Measurements from ENCODE around the gene BCL11A.

Gene BCL11A

DNA sequence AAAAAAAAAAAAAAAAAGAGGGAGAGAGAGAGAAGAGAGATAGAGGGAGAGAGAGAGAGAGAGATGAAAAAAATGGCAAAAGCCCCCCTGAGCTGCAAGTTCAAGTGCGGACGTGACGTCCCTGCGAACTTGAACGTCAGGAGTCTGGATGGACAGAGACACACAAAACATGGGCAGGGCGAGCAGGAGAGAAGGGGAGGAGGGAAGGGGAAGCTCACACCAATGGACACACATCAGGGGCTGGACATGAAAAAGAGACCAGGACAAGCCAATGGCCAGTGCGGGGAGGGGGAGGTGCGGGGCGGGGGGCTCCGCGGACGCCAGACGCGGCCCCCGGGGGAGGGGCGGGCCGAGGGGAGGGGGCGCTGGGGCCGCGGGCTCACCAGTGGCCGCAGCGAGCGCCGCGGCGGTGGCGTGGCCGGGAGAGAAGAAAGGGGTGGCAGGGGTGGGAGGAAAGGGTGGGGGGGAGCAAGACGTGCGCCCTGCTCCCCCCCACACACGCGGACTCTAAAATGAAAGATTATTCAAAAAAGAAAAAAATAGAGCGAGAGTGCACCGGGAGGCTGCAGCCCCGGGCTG lies at the start of gene BCL11A:
BCL11A (minus strand) TSS at position 160 of the 579 bp plus-strand sequence. CDS start 384 bp downstream, outside the sequence.
- peak; percentile 82 for DNase-seq

DNA sequence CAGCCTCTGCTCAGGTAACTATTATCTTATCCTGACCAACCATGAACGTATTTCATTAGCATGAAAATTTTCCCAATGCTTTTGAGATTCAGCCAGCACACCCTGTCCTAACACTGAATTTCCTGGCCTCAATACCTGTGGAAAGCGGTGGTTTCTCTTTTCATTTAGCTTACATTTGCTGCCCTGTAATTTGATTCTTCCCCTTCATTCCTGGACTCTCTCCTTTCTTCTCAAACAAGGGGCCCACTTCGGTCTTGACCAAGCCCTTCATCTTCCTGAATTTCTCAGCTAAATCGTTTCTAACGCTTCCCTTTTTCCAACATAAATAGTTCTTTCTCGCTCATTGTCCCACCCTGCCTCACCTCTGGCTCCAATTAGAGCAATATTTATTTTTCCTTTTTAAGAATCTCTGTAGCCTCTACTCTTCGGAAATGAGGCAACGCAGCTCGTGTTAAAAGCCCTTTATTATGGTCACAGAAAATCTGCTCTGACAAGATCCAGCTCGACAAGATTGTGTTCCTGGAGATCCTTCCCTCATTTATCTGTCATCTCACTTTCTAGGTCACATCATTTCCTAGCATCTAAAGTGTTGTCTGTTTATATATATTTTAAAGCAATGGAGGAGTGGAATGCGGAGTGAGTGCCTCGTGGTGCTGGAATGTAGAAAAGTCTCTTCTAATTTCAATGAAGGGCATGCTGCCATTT lies 49.5 kb upstream of the BCL11A start:
- no peak for DNase-seq

DNA sequence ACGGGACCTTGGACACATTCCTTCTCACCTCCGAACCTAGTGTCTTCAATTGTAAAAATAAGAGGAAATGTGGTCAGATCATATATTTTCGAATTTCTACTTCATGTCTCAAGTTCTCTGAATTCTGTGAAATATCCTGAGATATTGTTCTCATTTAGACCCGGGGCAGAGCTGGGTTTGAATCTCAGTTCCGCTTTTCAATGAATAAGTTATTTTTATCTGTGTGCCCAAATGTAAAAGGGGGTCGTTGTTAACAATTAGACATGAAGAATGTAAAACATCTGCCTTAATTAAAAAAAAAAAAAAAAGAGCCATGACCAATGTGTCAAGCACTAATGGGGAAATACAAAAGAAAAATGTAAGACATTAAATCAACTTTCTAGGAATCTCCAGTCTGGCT lies 48.9 kb upstream of the BCL11A start:
- DNase-seq = no peak

DNA sequence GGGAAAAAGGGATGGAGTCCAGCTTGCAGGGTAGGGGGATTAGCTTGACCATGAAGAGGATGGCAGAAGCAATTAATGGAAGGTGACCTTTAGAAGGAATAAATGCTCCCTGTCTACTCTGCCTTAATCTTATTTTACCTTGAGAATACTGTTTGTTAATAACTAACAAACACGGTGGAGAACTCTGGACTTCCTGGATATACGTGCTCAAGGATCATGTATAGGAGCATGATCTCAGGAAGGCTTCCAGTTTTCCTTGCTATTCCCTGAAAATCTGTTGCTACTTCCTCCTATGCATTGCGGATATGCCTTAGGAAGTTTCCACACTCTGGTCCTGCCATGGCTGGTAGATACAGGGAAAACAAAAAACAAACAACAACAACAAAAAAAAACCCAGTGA lies 44.8 kb upstream of the BCL11A start:
- DNase-seq = no peak

DNA sequence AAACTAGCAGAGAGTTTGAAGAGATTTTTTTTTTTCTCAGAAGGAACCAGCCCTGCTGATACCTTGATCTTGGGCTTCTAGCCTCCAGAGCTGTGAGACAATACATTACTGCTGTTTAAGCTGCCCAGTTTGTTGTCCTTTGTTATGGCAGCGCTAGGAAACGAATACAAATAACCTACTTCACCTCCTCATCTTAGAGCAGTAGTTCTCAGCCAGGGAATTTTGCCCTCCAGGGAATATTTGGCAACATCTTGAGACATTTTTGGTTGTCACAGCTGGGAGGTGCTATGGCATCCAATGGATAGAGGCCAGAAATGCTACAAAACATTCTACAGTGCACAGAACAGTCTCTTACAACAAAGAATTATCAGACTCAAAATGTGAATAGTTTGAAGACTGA lies 43.9 kb upstream of the BCL11A start:
- DNase-seq = no peak

DNA sequence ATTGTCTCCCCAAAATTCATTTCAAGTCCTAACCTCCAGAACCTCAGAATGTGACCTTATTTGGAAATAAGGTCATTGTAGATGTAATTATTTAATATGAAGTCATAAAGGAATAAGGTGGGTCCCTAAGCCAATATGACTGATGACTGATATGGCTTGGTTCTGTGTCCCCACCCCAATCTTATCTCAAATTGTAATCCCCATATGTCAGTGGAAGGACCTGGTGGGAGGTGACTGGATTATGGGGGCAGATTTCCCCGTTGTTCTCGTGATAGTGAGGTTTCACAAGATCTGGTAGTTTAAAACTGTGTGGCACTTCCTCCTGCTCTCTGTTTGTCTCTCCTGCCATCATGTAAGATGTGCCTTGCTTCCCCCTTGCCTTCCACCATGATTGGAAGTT lies 43.0 kb upstream of the BCL11A start:
- no peak for DNase-seq

DNA sequence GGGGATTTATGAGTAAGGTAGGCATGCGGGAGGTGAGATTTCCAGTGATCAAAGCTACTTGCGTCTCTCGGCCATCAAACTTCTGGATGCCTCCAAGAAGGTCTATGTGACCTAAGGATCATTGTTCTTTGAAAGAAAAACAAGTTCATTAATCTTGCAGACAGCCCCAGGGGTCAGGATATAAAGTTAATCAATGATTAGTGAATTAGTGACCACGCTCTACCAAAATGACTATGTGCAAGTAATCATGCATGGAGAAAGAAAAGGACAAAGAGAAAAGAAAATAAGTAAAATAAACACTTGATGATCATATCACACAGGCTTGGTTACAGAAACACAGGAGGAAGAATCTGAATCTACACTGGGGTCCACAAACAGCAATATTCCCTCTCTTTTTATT lies 42.5 kb upstream of the BCL11A start:
- DNase-seq = no peak

DNA sequence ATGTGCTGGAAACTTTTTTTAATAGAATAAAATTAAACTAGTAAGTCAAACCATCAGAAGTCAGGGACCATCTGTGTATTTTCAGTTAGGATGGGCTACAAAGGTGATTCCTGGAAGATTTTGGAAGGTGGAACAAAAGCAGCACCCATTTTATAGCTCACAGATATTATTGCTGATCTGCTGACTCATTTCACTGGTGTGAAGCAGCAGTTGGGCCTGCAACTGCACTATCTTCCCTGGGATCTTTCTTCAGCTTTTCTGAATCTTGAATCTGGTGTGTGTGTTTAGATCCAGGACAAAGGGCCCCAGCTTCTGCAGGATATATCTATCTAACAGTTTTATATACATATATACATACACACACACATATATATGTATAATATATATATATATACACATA lies 35.6 kb upstream of the BCL11A start:
- DNase-seq = no peak

DNA sequence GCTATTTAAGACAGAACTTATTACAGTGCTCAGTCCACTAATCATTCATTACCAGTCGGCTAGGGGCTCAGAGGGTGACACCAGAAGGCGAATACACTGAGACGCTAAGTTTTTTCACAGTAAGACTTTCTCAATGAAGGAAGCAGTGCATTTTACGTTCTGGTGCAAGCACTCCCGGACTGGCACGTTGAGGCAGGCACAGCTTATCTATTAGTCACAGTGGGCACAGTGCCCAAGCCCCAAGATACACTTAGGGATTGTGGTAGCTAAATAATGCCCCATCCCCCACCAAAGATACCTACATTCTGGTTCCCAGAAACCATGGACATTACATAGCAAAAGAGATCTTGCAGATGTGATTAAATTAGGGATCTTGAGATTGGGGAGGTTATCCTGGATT lies 32.6 kb upstream of the BCL11A start:
- DNase-seq = no peak

DNA sequence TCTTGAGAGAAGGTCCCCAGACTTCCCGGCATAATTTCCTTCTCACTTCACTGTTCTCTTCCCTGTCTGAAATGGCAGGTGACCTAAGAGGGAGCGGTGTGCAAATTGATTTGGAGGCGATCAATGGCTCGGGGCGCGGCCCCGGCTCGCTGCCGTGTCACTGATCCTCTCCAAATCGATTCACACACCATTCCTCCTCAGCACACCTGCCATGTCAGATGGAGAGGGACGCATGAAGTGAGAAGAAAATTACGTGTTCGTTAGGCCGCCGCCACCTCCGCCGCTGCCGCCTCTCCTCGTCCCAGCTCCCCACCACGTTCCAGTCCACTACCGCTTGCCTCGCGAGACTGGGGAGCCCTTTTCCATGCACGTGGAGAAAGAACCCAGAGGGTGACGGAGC lies 31.8 kb upstream of the BCL11A start:
- DNase-seq = no peak

DNA sequence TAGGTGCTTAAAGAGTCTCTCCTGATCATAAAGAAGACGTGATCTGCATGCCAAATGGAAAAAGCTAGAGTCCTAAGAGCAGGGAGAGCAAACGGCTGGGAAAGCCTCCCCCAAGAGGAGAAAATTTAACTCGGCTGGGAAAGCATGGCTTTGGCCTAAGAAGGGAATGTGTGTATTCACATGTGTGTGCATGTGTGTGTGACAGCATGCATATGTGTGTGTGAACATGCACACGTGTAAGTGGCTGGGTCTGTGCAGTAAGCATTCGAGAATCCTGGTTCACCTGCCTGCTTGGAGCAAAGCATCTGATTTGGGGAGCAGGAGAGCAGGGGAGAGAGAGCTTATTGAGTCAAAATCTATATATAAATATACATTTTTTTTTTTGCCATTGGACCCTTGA lies 30.1 kb upstream of the BCL11A start:
- no peak for DNase-seq

DNA sequence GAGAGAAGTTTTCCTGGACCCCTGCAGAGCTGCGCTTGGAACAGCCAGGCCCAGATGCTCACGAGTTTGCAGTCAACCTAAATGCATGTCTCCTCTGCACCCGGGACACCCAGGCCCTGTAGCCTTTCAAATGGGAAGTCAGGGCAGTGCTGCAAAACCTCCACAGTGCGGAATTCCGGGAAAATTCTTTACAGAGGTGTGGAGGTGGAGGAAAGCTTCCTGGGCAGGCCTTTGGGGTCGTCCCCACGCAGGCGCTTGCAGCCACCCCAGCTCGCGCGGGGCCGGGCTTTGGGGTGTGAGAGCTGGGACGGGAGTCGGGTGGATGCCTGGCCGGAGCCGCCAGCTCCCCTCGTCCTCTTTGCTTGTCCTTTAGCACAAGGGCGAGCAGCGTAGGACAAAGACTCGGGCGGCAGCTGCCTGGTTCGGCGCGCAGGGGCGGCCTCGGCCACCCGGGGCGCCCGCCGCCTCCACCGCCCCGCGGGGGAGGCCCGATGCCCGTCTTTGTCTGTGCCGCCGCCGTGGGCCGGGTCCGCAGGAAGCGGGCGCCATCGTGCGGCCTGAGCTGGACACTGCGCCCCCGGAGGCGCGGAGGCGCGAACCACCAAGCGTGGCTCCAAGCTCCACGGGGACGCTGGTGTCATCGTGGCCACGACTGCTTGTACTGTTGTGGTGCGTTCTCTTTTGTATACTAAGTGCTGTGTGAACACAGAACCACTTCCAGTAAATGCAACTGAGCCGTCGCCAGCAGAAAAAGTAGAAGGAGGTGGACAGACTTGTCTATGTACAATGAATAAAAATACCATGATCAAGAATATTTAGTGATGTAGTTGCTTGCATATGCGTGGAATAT lies 28.2 kb upstream of the BCL11A start:
- DNase-seq = peak; percentile 10

DNA sequence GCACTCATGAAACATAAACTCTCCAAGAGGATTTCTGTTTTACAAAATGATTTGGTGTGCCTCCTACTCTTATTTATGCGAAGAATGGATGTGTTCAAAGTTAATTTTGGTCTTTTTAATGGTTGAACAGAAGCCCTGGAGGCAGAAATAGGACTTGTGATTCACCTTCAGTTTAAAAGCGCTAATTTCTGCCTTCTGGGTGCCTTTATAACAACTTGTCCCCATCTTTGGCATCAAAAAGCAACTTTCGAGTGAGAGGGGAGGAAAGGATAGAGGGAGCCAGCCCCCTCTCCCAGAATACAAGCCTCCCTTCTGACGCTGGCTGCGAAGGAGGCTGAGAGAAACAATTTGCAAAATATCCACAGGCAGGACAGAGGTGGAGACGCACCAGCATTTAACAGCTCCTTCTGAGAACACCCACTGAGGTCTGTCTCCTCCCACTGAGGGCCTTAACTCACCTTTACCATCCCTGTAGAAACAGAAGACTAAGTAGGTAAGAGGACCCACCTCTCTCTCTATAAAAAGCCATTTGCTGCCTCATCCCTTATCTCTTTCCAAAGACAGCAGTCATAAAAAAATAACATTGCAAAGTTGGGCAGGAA lies 24.3 kb upstream of the BCL11A start:
- no peak for DNase-seq

DNA sequence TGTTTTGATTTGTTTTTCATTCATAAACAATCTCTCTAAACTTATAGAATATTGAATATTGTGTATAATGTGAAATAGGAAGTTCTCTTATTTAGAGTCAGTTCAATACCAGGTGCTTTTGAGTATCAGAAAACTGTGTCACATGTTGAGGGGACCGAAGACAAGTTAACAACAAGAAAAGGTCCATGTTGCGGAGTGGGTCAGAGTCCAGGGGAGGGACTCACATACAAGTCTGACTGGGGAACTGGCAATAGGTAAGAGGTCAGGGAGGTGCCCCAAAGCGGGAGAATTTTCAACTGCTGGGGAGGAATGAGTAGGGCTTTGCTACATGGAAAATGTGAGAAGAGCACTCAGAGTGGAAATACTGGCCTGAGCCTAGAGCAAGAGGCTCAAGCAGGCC lies 19.8 kb upstream of the BCL11A start:
- DNase-seq = no peak

DNA sequence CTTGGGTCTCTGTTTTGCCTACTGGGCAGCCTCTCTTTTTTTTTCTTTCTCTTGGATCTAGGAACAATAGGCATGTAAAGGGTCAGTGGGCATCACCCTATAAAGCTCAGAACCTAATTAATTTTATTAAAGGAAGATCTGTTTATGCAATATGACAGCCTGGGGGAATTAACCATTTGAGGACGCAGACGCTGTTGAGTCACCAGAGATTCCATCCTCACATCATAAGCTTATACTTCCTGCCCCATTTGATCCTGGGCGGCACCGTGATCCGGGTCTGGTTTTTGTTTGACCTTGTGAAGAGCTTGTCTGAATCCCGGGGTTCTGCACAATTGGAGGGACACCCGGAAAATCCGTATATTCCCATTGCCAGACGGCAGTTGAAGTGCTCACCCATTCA lies 16.8 kb upstream of the BCL11A start:
- DNase-seq = no peak

DNA sequence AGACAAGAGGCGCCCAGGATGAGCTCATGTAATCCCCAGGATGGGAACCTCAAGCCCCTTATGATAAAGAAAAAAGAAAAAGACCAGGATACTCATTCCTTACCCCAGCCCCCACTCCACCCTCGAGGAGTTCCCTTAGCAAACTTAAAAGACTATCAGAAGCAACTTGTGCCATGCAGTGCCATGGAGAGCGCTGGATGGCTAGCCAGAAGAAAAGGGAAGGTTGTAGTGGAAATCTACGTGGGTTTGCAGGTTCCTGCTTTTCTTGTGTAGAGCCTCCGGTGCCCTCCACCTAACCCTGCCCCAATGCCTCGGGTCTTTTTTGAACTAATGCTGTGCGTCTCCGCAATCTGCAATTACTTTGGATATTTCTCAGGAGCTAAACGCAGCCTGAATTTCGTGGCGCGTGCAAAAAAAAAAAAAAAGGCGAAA lies 16.2 kb upstream of the BCL11A start:
- no peak for DNase-seq

DNA sequence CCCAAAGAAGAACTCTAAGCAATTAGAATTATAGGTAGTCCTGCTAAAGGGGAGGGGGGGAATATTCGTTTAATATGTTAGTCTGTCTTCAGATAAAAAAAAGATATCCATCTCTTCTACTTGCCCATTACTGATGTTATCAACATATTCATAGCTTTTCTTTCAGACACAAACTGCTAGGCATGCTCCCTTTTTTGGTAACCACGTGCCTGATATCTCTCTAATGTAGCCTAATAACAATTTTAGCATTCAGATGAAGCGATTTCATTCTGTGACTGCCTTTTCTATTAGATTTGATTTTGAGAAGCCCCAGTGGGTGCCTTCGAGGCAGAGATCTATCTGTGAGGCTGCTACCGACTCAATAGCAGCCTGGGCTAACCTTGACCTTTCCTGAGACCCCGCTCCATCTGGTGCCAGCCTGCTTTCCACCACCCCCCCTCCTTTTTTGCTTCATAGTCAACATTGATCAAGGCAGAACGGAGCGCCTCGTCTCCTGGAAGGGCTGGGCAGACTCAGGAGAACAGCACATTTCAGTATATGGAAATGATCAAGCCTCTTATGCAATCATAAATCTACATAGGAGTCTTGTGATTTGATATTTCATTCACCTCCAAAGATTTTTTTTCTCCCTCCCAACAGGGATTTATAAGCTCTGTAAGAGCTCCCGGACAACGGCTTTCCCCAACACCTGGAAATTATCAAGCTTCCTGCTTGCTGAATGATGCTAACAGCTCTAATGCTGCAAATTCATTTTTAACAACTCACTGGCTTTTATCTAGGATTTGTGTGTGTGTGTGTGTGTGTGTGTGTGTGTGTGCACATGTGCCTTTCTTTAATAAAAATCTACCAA lies 14.7 kb upstream of the BCL11A start:
- DNase-seq = no peak

DNA sequence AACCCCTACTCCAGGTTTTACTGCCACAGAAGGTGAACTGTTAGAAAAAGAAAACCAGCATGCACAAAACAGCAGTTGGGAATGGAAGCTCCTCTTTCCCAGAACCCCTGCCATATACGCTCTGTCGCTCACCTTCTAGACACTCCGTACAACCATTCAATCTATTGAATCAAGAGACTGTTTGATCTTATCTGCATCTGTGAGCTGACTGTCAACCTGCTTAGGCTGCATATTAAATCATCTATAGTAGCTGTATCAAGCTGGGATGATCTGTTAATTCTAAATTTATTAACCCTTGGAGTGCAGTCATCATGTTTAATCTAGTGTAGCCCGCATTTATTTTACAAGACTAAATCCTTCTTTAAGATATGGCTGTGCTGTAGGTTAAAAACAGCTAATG lies 13.6 kb upstream of the BCL11A start:
- no peak for DNase-seq

DNA sequence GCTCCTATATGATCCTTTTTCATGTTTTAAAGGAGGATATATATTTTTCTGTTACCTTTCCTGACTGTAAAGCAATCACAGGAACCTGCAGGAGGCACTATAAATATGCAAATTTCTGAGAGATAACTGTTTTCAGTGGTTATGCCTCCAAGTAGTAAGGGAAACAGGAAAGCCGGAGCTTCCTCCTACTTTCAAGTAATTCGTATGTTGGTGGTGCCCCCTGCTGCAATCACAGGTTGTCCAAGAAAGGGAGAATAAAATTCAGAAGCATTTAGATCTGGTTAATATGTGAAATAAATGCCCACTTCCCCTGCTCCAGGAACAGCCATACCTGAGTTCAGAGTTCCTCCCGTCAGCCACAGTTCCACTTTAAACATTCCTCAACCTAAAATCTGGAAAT lies 12.0 kb upstream of the BCL11A start:
- DNase-seq = no peak

DNA sequence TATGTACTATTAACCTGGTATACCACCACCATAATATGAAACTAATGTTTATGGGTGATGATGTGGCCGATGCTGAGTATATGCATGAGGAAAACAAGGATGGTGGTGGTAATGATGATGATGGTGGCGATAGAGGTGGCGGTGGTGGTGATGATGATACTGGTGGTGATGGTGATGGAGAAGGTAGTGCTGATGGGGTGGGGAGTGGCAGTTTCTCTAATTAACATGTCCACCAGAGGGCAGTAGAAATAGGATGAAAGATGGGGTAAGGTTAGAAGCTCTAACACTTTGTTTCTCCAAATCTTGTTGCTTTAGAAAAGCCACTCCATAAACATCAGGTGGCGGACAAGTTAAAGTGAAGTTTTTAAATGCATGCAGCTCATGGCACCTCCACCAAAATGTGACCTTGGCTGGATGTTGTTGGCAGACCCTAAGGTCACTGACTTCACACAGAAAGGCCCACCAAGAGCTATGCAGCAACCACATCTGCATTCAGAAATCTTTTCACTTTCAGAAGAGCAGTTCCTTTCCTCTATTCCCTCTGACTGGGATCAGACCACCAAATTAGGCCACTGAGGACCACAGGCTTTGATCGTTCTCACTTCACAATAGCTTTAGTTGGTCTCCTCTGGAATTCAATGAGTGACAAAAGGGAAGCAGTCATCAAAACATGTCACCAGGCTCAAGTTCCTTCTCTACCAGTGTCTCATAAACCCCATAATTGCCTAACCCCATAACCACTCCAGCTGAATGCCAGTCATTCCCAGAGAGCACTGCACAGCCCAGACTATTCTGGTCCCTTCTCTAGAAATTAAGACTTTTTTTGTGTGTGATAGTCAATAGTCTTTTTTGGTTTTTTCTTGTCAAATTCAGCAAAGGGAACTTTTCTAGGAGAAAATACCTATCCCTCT lies 7.5 kb upstream of the BCL11A start:
- DNase-seq = peak; percentile 10

DNA sequence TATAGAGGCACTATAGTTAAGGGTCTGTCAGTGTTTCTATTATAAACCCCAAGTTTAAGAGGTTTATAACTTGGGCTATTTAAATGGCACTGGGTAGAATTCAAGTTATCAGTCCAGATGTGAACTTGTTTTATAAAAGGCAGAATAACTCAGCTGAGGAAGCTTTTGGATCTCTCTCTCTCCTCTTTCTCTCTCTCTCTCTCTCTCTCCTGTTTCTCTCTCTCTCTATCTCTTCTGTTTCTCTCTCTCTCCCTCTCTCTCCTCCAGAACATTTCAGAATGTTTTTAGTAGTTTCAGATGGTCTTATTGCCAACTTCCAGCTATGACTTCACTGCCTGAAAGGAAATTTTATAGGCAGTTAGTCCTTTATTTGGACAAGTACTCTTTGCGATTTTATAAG lies 6.4 kb upstream of the BCL11A start:
- no peak for DNase-seq

DNA sequence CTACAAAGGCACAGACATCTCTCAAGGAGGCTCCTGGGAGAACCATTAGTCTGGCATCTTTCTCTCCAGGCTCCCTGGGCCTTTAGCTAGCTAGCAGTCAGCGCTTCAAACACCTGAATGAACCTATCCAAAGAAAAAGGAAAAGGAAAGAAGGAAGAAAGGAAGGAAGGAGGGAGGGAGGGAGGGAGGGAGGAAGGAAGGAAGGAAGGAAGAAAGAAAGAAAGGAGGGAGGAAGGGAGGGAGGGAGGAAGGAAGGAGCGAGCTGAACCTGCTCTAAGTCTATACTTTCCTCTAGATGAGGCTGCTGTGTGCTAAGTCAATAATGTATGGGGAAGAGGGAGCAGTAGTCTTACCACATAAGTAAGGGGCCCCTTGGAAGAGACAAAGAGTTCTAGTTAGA lies 5.1 kb upstream of the BCL11A start:
- no peak for DNase-seq
